OCI-LY1 (cell line): ENCODE measurements around the gene GABRP.

Experiments used
- CTCF ChIP-seq: fragments of 200-600 bp; sonication (generic), shearing (Covaris generic); IDR thresholded peaks from 2 replicates; pipeline ENCODE4 v1.5.1; 2017; ENCODE audit warnings: mild to moderate bottlenecking, antibody characterized with exemption, low read length, moderate library complexity, mixed read lengths
- EZH2 ChIP-seq: fragments of 200-600 bp; sonication (generic), shearing (Covaris generic); IDR thresholded peaks from 2 replicates; pipeline ENCODE4 v1.8.0; 2017; ENCODE audit warnings: borderline replicate concordance, mixed run types, mild to moderate bottlenecking, antibody characterized with exemption, low read length, moderate library complexity, mixed read lengths

DNA sequence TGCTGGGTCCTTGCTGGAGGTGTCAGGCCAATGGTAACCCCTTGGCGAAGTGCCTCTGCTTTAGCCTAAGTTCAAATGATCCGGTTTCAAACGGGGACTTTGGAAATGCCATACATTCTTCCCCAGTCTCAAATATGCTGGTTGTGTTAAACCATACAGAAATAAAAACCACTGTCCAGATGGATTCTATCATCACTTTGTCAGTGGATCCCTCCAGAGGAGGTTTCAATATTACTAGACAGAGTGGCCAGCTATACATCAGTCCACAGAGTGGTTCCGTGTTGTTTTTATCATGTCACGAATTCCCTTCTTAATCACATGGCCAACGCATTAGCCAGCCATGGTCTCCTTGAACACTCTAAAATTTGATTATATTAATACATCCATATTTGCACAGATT is 71.0 kb downstream of the GABRP start:
- no peak for TF ChIP-seq CTCF
- TF ChIP-seq EZH2 = no peak
